ENCODE measurements around the gene GBP7.

- TF ChIP-seq POLR2A (IDR thresholded peaks at IDR 0.05), result no peak
- TF ChIP-seq CTCF (IDR thresholded peaks at IDR 0.05), result no peak
These were observed 1.3 kb downstream of the GBP7 start for GRCh38 chr1:89174491-89174890.
